GM12878 (cell line): ENCODE data around the gene CUL9. TPM values are rescaled to one million over a fixed set of nuclear protein-coding genes. Genes with fewer than 3 reads are reported as not detected.

Source experiments
- ATAC-seq: fragments of 200-7000 bp; cut with Tn5 transposase; 3 replicates; pipeline ENCODE4 v1.9.1; 2020; ENCODE audit warnings: mild to moderate bottlenecking, moderate library complexity
- BruUV-seq: library from RNA; stranded (reverse); fragments of 400-500 nt; replicated peaks from 2 replicates; lab custom pipeline; 2021; lab: Mats Ljungman, UMichigan
- CTCF ChIA-PET: fragments of 300-600 bp; sonication (Branson Sonifier 250); formaldehyde crosslinking; extraction: SDS; loops from one replicate; lab custom pipeline; 2021; ENCODE audit warnings: inconsistent platforms; lab: Yijun Ruan, JAX
- POLR2A ChIA-PET: fragments of 350-600 bp; formaldehyde crosslinking; extraction: SDS; loops from one replicate; lab custom pipeline; 2021; ENCODE audit warnings: inconsistent platforms; lab: Charles Lee
- RAD21 ChIA-PET: fragments of 300-600 bp; sonication (Branson Sonifier 250); formaldehyde crosslinking; loops from one replicate; lab custom pipeline; 2023; ENCODE audit warnings: antibody characterized with exemption; ENCODE audit not compliant: unreplicated experiment; lab: Charles Lee
- SMC1A ChIA-PET: fragments of 300-600 bp; sonication (Branson Sonifier 250); formaldehyde crosslinking; loops from one replicate; lab custom pipeline; 2023; ENCODE audit not compliant: unreplicated experiment, uncharacterized antibody; lab: Charles Lee
- DNase-seq: peaks from one replicate; pipeline ENCODE4 v3.0.0-alpha.2; 2011; ENCODE audit warnings: low read depth, low spot score
- FAIRE-seq: peaks from 3 replicates; lab custom pipeline; 2011; peaks lifted over from hg19 to GRCh38; lab: Jason Lieb, UNC
- H2AFZ ChIP-seq: 2 replicates; pipeline ENCODE4 v1.6.0; 2011; ENCODE audit warnings: low read depth, low read length, control low read depth; ENCODE audit not compliant: control insufficient read depth
- H3K27ac ChIP-seq: 2 replicates; pipeline ENCODE4 v1.5.1; 2011; ENCODE audit warnings: control low read depth; ENCODE audit not compliant: control insufficient read depth, insufficient read depth
- H3K27me3 ChIP-seq, 2 experiments: replicated peaks in 1 of 2; 2 replicates each; pipeline versions ENCODE4 v1.6.0 to v1.6.1; 2011; ENCODE audit warnings: low read length in 1 of 2; ENCODE audit not compliant: control insufficient read depth in 2 of 2, insufficient read depth in 2 of 2
- H3K36me3 ChIP-seq, 2 experiments: 2 replicates each; pipeline ENCODE4 v1.5.1; 2011; ENCODE audit warnings: low read length in 1 of 2; ENCODE audit not compliant: control insufficient read depth in 2 of 2, insufficient read depth in 2 of 2
- H3K4me1 ChIP-seq: 2 replicates; pipeline ENCODE4 v1.6.1; 2011; ENCODE audit warnings: mild to moderate bottlenecking, low read length, moderate library complexity, mixed read lengths; ENCODE audit not compliant: control insufficient read depth, insufficient read depth
- H3K4me2 ChIP-seq: 2 replicates; pipeline ENCODE4 v1.6.0; 2011; ENCODE audit warnings: control low read depth; ENCODE audit not compliant: control insufficient read depth, insufficient read depth
- H3K4me3 ChIP-seq: fragments of 200-600 bp; sonication (generic); 2 replicates; pipeline ENCODE4 v1.5.1; 2016
- H3K79me2 ChIP-seq: 2 replicates; pipeline ENCODE4 v1.6.0; 2011; ENCODE audit warnings: low read length; ENCODE audit not compliant: control insufficient read depth, insufficient read depth
- H3K9ac ChIP-seq: 2 replicates; pipeline ENCODE4 v1.8.0; 2011; ENCODE audit warnings: low read length, control low read depth, mixed read lengths; ENCODE audit not compliant: control insufficient read depth, insufficient read depth
- H3K9me3 ChIP-seq: replicated peaks from 3 replicates; pipeline ENCODE4 v1.5.1; 2011; ENCODE audit warnings: mild to moderate bottlenecking, low read length; ENCODE audit not compliant: control insufficient read depth, insufficient read depth
- H4K20me1 ChIP-seq: 2 replicates; pipeline ENCODE4 v1.6.0; 2011; ENCODE audit not compliant: control insufficient read depth, insufficient read depth
- CBX3 ChIP-seq: fragments of 200-600 bp; sonication (generic); IDR thresholded peaks from 2 replicates; pipeline ENCODE4 v1.6.1; 2016; ENCODE audit warnings: low read depth, borderline replicate concordance
- CHD4 ChIP-seq: fragments of 200-600 bp; sonication (generic); IDR thresholded peaks from 2 replicates; pipeline ENCODE4 v1.6.1; 2016; ENCODE audit warnings: mild to moderate bottlenecking
- DPF2 ChIP-seq: fragments of 450-650 bp; IDR thresholded peaks from 2 replicates; pipeline ENCODE4 v1.6.1; 2017; ENCODE audit warnings: mild to moderate bottlenecking
- IRF4 ChIP-seq: IDR thresholded peaks from 2 replicates; pipeline ENCODE4 v1.6.1; 2011; ENCODE audit warnings: low read depth, low read length
- KLF5 ChIP-seq: fragments of 450-650 bp; IDR thresholded peaks from 2 replicates; pipeline ENCODE4 v1.6.1; 2014; ENCODE audit warnings: mild to moderate bottlenecking; ENCODE audit not compliant: partially characterized antibody
- MYB ChIP-seq: fragments of 150-350 bp; IDR thresholded peaks from 2 replicates; pipeline ENCODE4 v1.6.1; 2014; ENCODE audit warnings: mild to moderate bottlenecking, low read depth, low read length, borderline replicate concordance
- MYC ChIP-seq: IDR thresholded peaks from 2 replicates; pipeline ENCODE4 v1.6.1; 2011; ENCODE audit warnings: mild to moderate bottlenecking, low read length, moderate library complexity, inconsistent platforms; ENCODE audit not compliant: insufficient read depth, insufficient replicate concordance, insufficient read length, severe bottlenecking
- NFXL1 ChIP-seq: fragments of 450-650 bp; IDR thresholded peaks from 2 replicates; pipeline ENCODE4 v1.6.1; 2017; ENCODE audit warnings: antibody characterized with exemption, mild to moderate bottlenecking, borderline replicate concordance
- RB1 ChIP-seq: fragments of 450-650 bp; formaldehyde crosslinking; IDR thresholded peaks from 2 replicates; pipeline ENCODE4 v1.6.1; 2017; ENCODE audit warnings: mild to moderate bottlenecking, borderline replicate concordance
- SIN3A ChIP-seq: IDR thresholded peaks from 2 replicates; pipeline ENCODE4 v1.6.1; 2012; ENCODE audit warnings: low read depth, low read length, improper control_type of control experiment
- SMARCA5 ChIP-seq: fragments of 450-650 bp; IDR thresholded peaks from 2 replicates; pipeline ENCODE4 v1.6.1; 2017; ENCODE audit warnings: mild to moderate bottlenecking
- SP1 ChIP-seq: IDR thresholded peaks from one replicate; pipeline ENCODE4 v1.6.1; 2011; ENCODE audit warnings: low read depth, low read length
- SREBF2 ChIP-seq: IDR thresholded peaks from 2 replicates; pipeline ENCODE4 v1.6.1; 2012; ENCODE audit warnings: mild to moderate bottlenecking, low read length
- STAT1 ChIP-seq: fragments of 450-650 bp; conservative IDR thresholded peaks from 2 replicates; pipeline ENCODE4 v1.6.1; 2014; ENCODE audit warnings: antibody characterized with exemption, mild to moderate bottlenecking
- TCF3 ChIP-seq: IDR thresholded peaks from 2 replicates; pipeline ENCODE4 v1.6.1; 2012; ENCODE audit warnings: low read depth, mild to moderate bottlenecking, low read length, borderline replicate concordance; ENCODE audit not compliant: insufficient read depth
- ZBED1 ChIP-seq: IDR thresholded peaks from 2 replicates; pipeline ENCODE4 v1.6.1; 2016; ENCODE audit warnings: borderline replicate concordance
- ZNF217 ChIP-seq: fragments of 450-650 bp; IDR thresholded peaks from 2 replicates; pipeline ENCODE4 v1.6.1; 2017; ENCODE audit warnings: antibody characterized with exemption, mild to moderate bottlenecking
- ZNF384 ChIP-seq: IDR thresholded peaks from 2 replicates; pipeline ENCODE4 v1.6.1; 2012; ENCODE audit warnings: low read depth, mild to moderate bottlenecking, low read length, improper control_type of control experiment, borderline replicate concordance
- WGBS: methylation state at CpG from one replicate; pipeline ENCODE4 v1.1.6; 2016; ENCODE audit warnings: low lambda C conversion rate; ENCODE audit not compliant: insufficient replicate concordance, insufficient coverage; ENCODE audit errors: missing lambda C conversion rate; 5-methylcytosine and 5-hydroxymethylcytosine counted together
- in situ Hi-C: fragments of 300-500 bp; cut with MboI; formaldehyde crosslinking; loops from 9 replicates; pipeline ENCODE4 v1.14.3; 2018; ENCODE audit warnings: mixed read lengths
- intact Hi-C: fragments of 100-400 bp; cut with micrococcal nuclease; formaldehyde crosslinking; loops from one replicate; pipeline ENCODE4 v1.14.2; 2022; ENCODE audit not compliant: unreplicated experiment
- polyA plus RNA-seq, 11 experiments: library from polyadenylated mRNA; depleted of rRNA in 4 of 11; unstranded in 6 of 11; stranded (reverse) in 5 of 11; fragments of >200 nt; fragmentation: Nextera tagmentation in 4 of 11; fragmentation: Illumina TruSeq in 1 of 11; extraction: Ambion mirVana in 4 of 11; extraction: Trizol in 1 of 11; gene quantifications; 1 replicate in 1 of 11; 2 replicates in 10 of 11; pipeline versions ENCODE4 v1.2.1 to v1.2.3, GENCODE V29; 2011 to 2016; ENCODE audit warnings: inconsistent platforms in 2 of 11, missing spikeins in 2 of 11, low read depth in 1 of 11
- total RNA-seq, 4 experiments: library from RNA; depleted of rRNA in 3 of 4; stranded (reverse); fragments of >200 nt in 3 of 4; fragmentation: Illumina TruSeq in 1 of 4; extraction: Trizol in 1 of 4; gene quantifications; 2 replicates each; pipeline versions ENCODE4 v1.2.1 to v1.2.3, GENCODE V29; 2013 to 2021
- TF ChIP-seq, protein P1 (sequence below): IDR thresholded peaks from 2 replicates; pipeline ENCODE4 v1.6.1; 2012; ENCODE audit warnings: low read length, inconsistent platforms
- TF ChIP-seq, protein P2 (sequence below): fragments of 150-350 bp; IDR thresholded peaks from 2 replicates; pipeline ENCODE4 v1.6.1; 2016; ENCODE audit warnings: low read depth, low read length

CUL9 gene
- total and polyA plus RNA-seq, 10 of the 15 experiments (the other 5 are each of a cell fraction or from before 2014, with no cell fraction given) = 1.2 to 48.3 (median 17.2) TPM

DNA sequence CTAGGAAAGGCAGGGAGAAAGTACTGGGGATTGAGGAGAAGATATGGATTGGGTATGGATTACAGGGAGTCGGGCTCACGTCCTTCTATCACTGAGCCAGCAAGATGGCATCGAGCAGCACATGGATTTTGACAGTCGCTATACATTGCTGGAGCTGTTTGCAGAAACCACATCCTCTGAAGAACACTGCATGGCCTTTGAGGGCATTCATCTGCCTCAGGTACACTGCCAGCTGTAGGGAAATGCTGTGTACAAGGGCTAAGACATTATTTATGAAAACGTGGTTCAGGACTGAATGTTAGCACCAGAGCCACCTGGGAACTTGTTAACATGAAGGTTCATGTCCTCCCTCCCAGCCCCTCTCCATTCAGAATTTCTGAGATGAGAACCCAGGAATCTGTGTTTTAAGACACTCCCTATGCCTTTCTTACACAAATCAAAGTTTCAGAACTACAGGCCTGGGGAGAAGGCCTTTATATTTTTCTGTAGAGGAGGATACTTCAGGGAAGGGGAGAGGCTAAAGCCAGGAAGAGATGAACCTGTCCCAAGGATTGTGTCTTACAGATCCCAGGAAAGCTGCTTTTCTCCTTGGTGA lies 3.5 kb downstream of the CUL9 start:
- Histone ChIP-seq H3K4me1 (peaks cover 13% of the 10 kb centered on the region), H3K9ac (no peak overlapping the region), H3K27ac (no peak overlapping the region), H3K4me3 (no peak overlapping the region), H3K79me2 (peaks cover 11% of the 10 kb centered on the region), H3K4me2 (no peak overlapping the region), H3K27me3 (no peaks in the 10 kb centered on the region), H4K20me1 (no peaks in the 10 kb centered on the region), H3K9me3 (no peaks in the 10 kb centered on the region; the same call in 2 of the 3 replicates), H3K36me3 (peaks cover 0 to 6% of the 10 kb centered on the region in 2 experiments; a peak in 3 of 4 replicates), H2AFZ (no peak overlapping the region)
- DNase-seq = no peak
- in situ Hi-C loops = no loop called here
- ATAC-seq = no peak
- TF ChIP-seq SP1 (no peak), MYC (no peak), SMARCA5 (no peak), ZNF217 (no peak), TCF3 (no peak), MYB (no peak), SIN3A (no peak), STAT1 (no peak), ZBED1 (no peak), ZNF384 (no peak), CHD4 (no peak), RB1 (no peak), SREBF2 (no peak), CBX3 (no peak), IRF4 (no peak), NFXL1 (no peak), DPF2 (no peak), KLF5 (no peak)
- TF ChIP-seq, protein P1, sequence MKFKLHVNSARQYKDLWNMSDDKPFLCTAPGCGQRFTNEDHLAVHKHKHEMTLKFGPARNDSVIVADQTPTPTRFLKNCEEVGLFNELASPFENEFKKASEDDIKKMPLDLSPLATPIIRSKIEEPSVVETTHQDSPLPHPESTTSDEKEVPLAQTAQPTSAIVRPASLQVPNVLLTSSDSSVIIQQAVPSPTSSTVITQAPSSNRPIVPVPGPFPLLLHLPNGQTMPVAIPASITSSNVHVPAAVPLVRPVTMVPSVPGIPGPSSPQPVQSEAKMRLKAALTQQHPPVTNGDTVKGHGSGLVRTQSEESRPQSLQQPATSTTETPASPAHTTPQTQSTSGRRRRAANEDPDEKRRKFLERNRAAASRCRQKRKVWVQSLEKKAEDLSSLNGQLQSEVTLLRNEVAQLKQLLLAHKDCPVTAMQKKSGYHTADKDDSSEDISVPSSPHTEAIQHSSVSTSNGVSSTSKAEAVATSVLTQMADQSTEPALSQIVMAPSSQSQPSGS = no peak
- TF ChIP-seq, protein P2, sequence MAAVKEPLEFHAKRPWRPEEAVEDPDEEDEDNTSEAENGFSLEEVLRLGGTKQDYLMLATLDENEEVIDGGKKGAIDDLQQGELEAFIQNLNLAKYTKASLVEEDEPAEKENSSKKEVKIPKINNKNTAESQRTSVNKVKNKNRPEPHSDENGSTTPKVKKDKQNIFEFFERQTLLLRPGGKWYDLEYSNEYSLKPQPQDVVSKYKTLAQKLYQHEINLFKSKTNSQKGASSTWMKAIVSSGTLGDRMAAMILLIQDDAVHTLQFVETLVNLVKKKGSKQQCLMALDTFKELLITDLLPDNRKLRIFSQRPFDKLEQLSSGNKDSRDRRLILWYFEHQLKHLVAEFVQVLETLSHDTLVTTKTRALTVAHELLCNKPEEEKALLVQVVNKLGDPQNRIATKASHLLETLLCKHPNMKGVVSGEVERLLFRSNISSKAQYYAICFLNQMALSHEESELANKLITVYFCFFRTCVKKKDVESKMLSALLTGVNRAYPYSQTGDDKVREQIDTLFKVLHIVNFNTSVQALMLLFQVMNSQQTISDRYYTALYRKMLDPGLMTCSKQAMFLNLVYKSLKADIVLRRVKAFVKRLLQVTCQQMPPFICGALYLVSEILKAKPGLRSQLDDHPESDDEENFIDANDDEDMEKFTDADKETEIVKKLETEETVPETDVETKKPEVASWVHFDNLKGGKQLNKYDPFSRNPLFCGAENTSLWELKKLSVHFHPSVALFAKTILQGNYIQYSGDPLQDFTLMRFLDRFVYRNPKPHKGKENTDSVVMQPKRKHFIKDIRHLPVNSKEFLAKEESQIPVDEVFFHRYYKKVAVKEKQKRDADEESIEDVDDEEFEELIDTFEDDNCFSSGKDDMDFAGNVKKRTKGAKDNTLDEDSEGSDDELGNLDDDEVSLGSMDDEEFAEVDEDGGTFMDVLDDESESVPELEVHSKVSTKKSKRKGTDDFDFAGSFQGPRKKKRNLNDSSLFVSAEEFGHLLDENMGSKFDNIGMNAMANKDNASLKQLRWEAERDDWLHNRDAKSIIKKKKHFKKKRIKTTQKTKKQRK = no peak
- POLR2A ChIA-PET = interaction anchor here (0.6 to 1.1 kb wide), 2 partner anchors 9 to 10 kb away, joined by 3 read pairs; no protein-coding TSS in a partner anchor
- BruUV-seq = no TSS peak
- CTCF ChIA-PET = no interaction called here
- SMC1A ChIA-PET = no interaction called here
- 64% methylated on average over 5 of the region's 5 CpGs for WGBS
- RAD21 ChIA-PET = no interaction called here
- no peak for FAIRE-seq
- intact Hi-C loops = no loop called here
